H1 (cell line): Measurements from ENCODE around the gene LRP8. TPM values are rescaled to one million over a fixed set of nuclear protein-coding genes. Genes with fewer than 3 reads are reported as not detected.

ENCODE experiments used
- CTCF ChIA-PET: fragments of 300-600 bp; sonication (Branson Sonifier 250); formaldehyde crosslinking; loops from one replicate; lab custom pipeline; 2021; ENCODE audit not compliant: partially characterized antibody; lab: Charles Lee
- POLR2A ChIA-PET: fragments of 300-600 bp; sonication (Branson Sonifier 250); formaldehyde crosslinking; loops from one replicate; lab custom pipeline; 2021; ENCODE audit warnings: inconsistent platforms; ENCODE audit not compliant: partially characterized antibody; lab: Charles Lee
- DNase-seq, 2 experiments: peaks; one replicate each; pipeline versions ENCODE4 v3.0.0 to v3.0.0-alpha.2; 2010 to 2022; ENCODE audit warnings: low spot score in 2 of 2, low read depth in 1 of 2, mixed read lengths in 1 of 2
- FAIRE-seq: peaks from 2 replicates; lab custom pipeline; 2011; peaks lifted over from hg19 to GRCh38; lab: Jason Lieb, UNC
- H2AFZ ChIP-seq: 2 replicates; pipeline ENCODE4 v1.8.1; 2012; ENCODE audit warnings: low read length, inconsistent platforms
- H2AK5ac ChIP-seq: 2 replicates; pipeline ENCODE4 v1.6.1; 2013; ENCODE audit warnings: low read depth, low read length
- H2BK120ac ChIP-seq: replicated peaks from 2 replicates; pipeline ENCODE3; 2013; ENCODE audit warnings: low read depth, low read length, inconsistent platforms
- H2BK12ac ChIP-seq: 2 replicates; pipeline ENCODE4 v1.6.1; 2013; ENCODE audit warnings: low read depth, low read length
- H2BK15ac ChIP-seq: 2 replicates; pipeline ENCODE4 v1.6.1; 2013; ENCODE audit warnings: low read length
- H2BK20ac ChIP-seq: 2 replicates; pipeline ENCODE4 v1.6.1; 2013; ENCODE audit warnings: low read length
- H2BK5ac ChIP-seq: 2 replicates; pipeline ENCODE4 v1.6.1; 2013; ENCODE audit warnings: low read depth, low read length
- H3K14ac ChIP-seq: 2 replicates; pipeline ENCODE4 v1.6.1; 2013; ENCODE audit warnings: inconsistent platforms; ENCODE audit not compliant: insufficient read length
- H3K18ac ChIP-seq: 2 replicates; pipeline ENCODE4 v1.6.1; 2013; ENCODE audit warnings: low read length; ENCODE audit errors: extremely low read depth
- H3K23ac ChIP-seq: 2 replicates; pipeline ENCODE4 v1.6.1; 2013; ENCODE audit warnings: inconsistent platforms; ENCODE audit not compliant: insufficient read length
- H3K23me2 ChIP-seq: 2 replicates; pipeline ENCODE4 v1.6.1; 2013; ENCODE audit warnings: low read depth, low read length
- H3K27ac ChIP-seq: 2 replicates; pipeline ENCODE4 v1.6.1; 2011; ENCODE audit warnings: low read depth, low read length, inconsistent platforms
- H3K27me3 ChIP-seq, 4 experiments: replicated peaks in 1 of 4; 1 replicate in 1 of 4; 2 replicates in 3 of 4; pipeline versions ENCODE4 v1.6.1 to v1.8.1; 2011 to 2013; ENCODE audit warnings: low read length in 3 of 4, mild to moderate bottlenecking in 3 of 4, inconsistent platforms in 2 of 4, mixed read lengths in 2 of 4, moderate library complexity in 1 of 4; ENCODE audit not compliant: control insufficient read depth in 3 of 4, insufficient read depth in 3 of 4; ENCODE audit errors: extremely low read depth in 1 of 4
- H3K36me3 ChIP-seq, 4 experiments: 2 replicates each; pipeline versions ENCODE4 v1.6.1 to v1.8.1; 2011 to 2013; ENCODE audit warnings: mild to moderate bottlenecking in 4 of 4, low read length in 3 of 4, moderate library complexity in 2 of 4, control low read depth in 1 of 4, inconsistent platforms in 1 of 4; ENCODE audit not compliant: insufficient read depth in 4 of 4, control insufficient read depth in 2 of 4
- H3K4ac ChIP-seq: replicated peaks from 2 replicates; pipeline ENCODE3; 2013; ENCODE audit warnings: low read length, low read depth, mixed read lengths, inconsistent platforms; ENCODE audit not compliant: insufficient read length
- H3K4me1 ChIP-seq, 4 experiments: replicated peaks in 1 of 4; 1 replicate in 1 of 4; 2 replicates in 3 of 4; pipeline versions ENCODE4 v1.6.1 to v1.8.1; 2011 to 2013; ENCODE audit warnings: low read length in 3 of 4, inconsistent platforms in 2 of 4, mixed read lengths in 1 of 4; ENCODE audit not compliant: insufficient read depth in 4 of 4, control insufficient read depth in 3 of 4
- H3K4me2 ChIP-seq, 2 experiments: 2 replicates each; pipeline versions ENCODE4 v1.6.1 to v1.8.1; 2011 to 2013; ENCODE audit warnings: low read depth in 2 of 2, low read length in 2 of 2, control low read depth in 1 of 2, inconsistent platforms in 1 of 2, mild to moderate bottlenecking in 1 of 2; ENCODE audit not compliant: insufficient read depth in 1 of 2
- H3K4me3 ChIP-seq, 4 experiments: fragments of 200-600, 300-600 bp in 1 of 4; sonication (generic), shearing (Covaris generic), sonication (Bioruptor Twin) in 1 of 4; 2 replicates each; pipeline versions ENCODE4 v1.5.1 to v1.8.1; 2011 to 2016; ENCODE audit warnings: low read length in 4 of 4, low read depth in 3 of 4, control low read depth in 2 of 4, inconsistent platforms in 2 of 4, mild to moderate bottlenecking in 2 of 4, mixed read lengths in 1 of 4, moderate library complexity in 1 of 4; ENCODE audit not compliant: insufficient read depth in 2 of 4; ENCODE audit errors: extremely low read depth in 1 of 4
- H3K56ac ChIP-seq: replicated peaks from 2 replicates; pipeline ENCODE3; 2013; ENCODE audit warnings: low read depth, mild to moderate bottlenecking, mixed read lengths, low read length, inconsistent platforms; ENCODE audit not compliant: insufficient read length
- H3K79me1 ChIP-seq: 2 replicates; pipeline ENCODE4 v1.6.1; 2013; ENCODE audit warnings: low read depth, low read length, control low read depth
- H3K79me2 ChIP-seq, 2 experiments: 2 replicates each; pipeline versions ENCODE4 v1.6.1 to v1.8.1; 2012 to 2013; ENCODE audit warnings: low read length in 2 of 2, mild to moderate bottlenecking in 2 of 2, inconsistent platforms in 1 of 2; ENCODE audit not compliant: insufficient read depth in 2 of 2, control insufficient read depth in 1 of 2
- H3K9ac ChIP-seq, 4 experiments: replicated peaks in 1 of 4; 1 replicate in 1 of 4; 2 replicates in 3 of 4; pipeline versions ENCODE4 v1.6.1 to v1.8.1; 2011 to 2013; ENCODE audit warnings: low read depth in 3 of 4, low read length in 3 of 4, control low read depth in 2 of 4, mild to moderate bottlenecking in 2 of 4, moderate library complexity in 2 of 4, inconsistent platforms in 1 of 4; ENCODE audit errors: extremely low read depth in 1 of 4
- H3K9me3 ChIP-seq, 2 experiments: 2 replicates each; pipeline versions ENCODE4 v1.6.1 to v1.8.1; 2012 to 2013; ENCODE audit warnings: mild to moderate bottlenecking in 2 of 2, moderate library complexity in 2 of 2, control low read depth in 1 of 2, inconsistent platforms in 1 of 2, low read depth in 1 of 2, low read length in 1 of 2, mixed read lengths in 1 of 2; ENCODE audit not compliant: insufficient read depth in 2 of 2
- H4K20me1 ChIP-seq, 2 experiments: replicated peaks in 1 of 2; 2 replicates each; pipeline versions ENCODE3 to v1.8.1; 2011 to 2013; ENCODE audit warnings: inconsistent platforms in 2 of 2, low read length in 2 of 2, mild to moderate bottlenecking in 1 of 2; ENCODE audit not compliant: insufficient read depth in 2 of 2, control insufficient read depth in 1 of 2
- H4K5ac ChIP-seq: 2 replicates; pipeline ENCODE4 v1.6.1; 2013; ENCODE audit warnings: low read length, low read depth, mixed read lengths, inconsistent platforms; ENCODE audit not compliant: insufficient read length
- H4K8ac ChIP-seq: 2 replicates; pipeline ENCODE4 v1.8.0; 2013; ENCODE audit warnings: mild to moderate bottlenecking, moderate library complexity, low read length, inconsistent platforms; ENCODE audit not compliant: insufficient read depth; ENCODE audit errors: extremely low read depth
- H4K91ac ChIP-seq: replicated peaks from 2 replicates; pipeline ENCODE3; 2013; ENCODE audit warnings: low read length, mixed read lengths, inconsistent platforms; ENCODE audit not compliant: insufficient read length
- ASH2L ChIP-seq: fragments of 200-600, 300-600 bp; sonication (generic); IDR thresholded peaks from one replicate; pipeline ENCODE4 v1.7.1; 2017; ENCODE audit warnings: low read length
- ATF3 ChIP-seq: IDR thresholded peaks from 2 replicates; pipeline ENCODE4 v1.6.1; 2011; ENCODE audit warnings: low read depth, mild to moderate bottlenecking, low read length; ENCODE audit not compliant: insufficient read depth
- BCL11A ChIP-seq, 2 experiments: IDR thresholded peaks; one replicate each; pipeline ENCODE4 v1.6.1; 2011; ENCODE audit warnings: low read depth in 2 of 2, low read length in 2 of 2, mild to moderate bottlenecking in 2 of 2
- HDAC6 ChIP-seq: IDR thresholded peaks from one replicate; pipeline ENCODE4 v1.7.1; 2012; ENCODE audit warnings: low read depth, mild to moderate bottlenecking, inconsistent platforms, low read length, moderate library complexity
- KDM5A ChIP-seq: fragments of 200-600 bp; IDR thresholded peaks from 2 replicates; pipeline ENCODE4 v1.7.1; 2012; ENCODE audit warnings: mild to moderate bottlenecking, low read length, inconsistent platforms, mixed read lengths
- PHF8 ChIP-seq: fragments of 200-600 bp; sonication (generic); conservative IDR thresholded peaks from 2 replicates; pipeline ENCODE4 v1.7.1; 2012; ENCODE audit warnings: low read depth, mild to moderate bottlenecking, inconsistent platforms, low read length, moderate library complexity
- SIRT6 ChIP-seq: IDR thresholded peaks from one replicate; pipeline ENCODE4 v1.7.1; 2012; ENCODE audit warnings: low read length, inconsistent platforms
- SRF ChIP-seq: IDR thresholded peaks from 2 replicates; pipeline ENCODE4 v1.6.1; 2011; ENCODE audit warnings: mild to moderate bottlenecking, low read depth, low read length, moderate library complexity
- WGBS, 2 experiments: shearing (Covaris generic) in 1 of 2; methylation state at CpG; one replicate each; pipeline versions ENCODE4 v1.1.6 to v1.1.7; 2013 to 2015; ENCODE audit warnings: low lambda C conversion rate in 2 of 2, mixed read lengths in 2 of 2, inconsistent platforms in 1 of 2, low coverage in 1 of 2, missing lambda C conversion rate in 1 of 2; ENCODE audit not compliant: insufficient replicate concordance in 2 of 2, insufficient coverage in 1 of 2, insufficient read length in 1 of 2; ENCODE audit errors: extremely low coverage in 1 of 2, missing lambda C conversion rate in 1 of 2; 5-methylcytosine and 5-hydroxymethylcytosine counted together
- polyA plus RNA-seq, 7 experiments: library from polyadenylated mRNA; depleted of rRNA in 3 of 7; stranded (reverse) in 5 of 7; unstranded in 2 of 7; fragments of >200 nt in 5 of 7; fragments of 200-250 nt in 2 of 7; gene quantifications; 1 replicate in 5 of 7; 2 replicates in 1 of 7; 4 replicates in 1 of 7; pipeline versions ENCODE4 v1.2.1 to v1.2.3, GENCODE V29; 2011 to 2013; ENCODE audit warnings: missing spikeins in 2 of 7, mixed read lengths in 2 of 7
- total RNA-seq: library from RNA; stranded (reverse); fragmentation: NEBNext Ultra II Directional; extraction: Animal tissue kit (Norgen Biotek cat#: 25700); gene quantifications from 2 replicates; pipeline ENCODE4 v1.2.1, GENCODE V29; 2021

LRP8 gene
- total and polyA plus RNA-seq, 2 of the 8 experiments (the other 6 are each of a cell fraction or from before 2014, with no cell fraction given) = 63.2 to 66.4 TPM

GRCh38 chr1:53270107-53270506 lies 57.8 kb downstream of the LRP8 start:
- POLR2A ChIA-PET = interaction anchor here (1.2 kb wide), 1 partner anchor 26 kb away, joined by 3 read pairs; no protein-coding TSS in a partner anchor
- H2BK5ac ChIP-seq = no peak overlapping the region
- 89% methylated on average over 1 of the region's 1 CpG; no CpG with 5 or more reads in 1 of the 2 experiments for WGBS, 2 experiments
- no peaks in the 10 kb centered on the region for H3K27me3 ChIP-seq
- H2BK120ac ChIP-seq = no peak overlapping the region
- H3K23ac ChIP-seq = no peak overlapping the region
- no peak overlapping the region for H3K9ac ChIP-seq
- H3K23me2 ChIP-seq = no peaks in the 10 kb centered on the region
- H3K27ac ChIP-seq = no peak overlapping the region
- peaks cover 14 to 69% (median 53%) of the 10 kb centered on the region in 4 experiments; a peak in 7 of 8 replicates for H3K36me3 ChIP-seq
- H4K8ac ChIP-seq = no peak overlapping the region
- H3K14ac ChIP-seq = no peak overlapping the region
- no peak overlapping the region for H2AK5ac ChIP-seq
- CTCF ChIA-PET = interaction anchor here (1.1 to 1.5 kb wide), 3 partner anchors 9 to 175 kb away, joined by 3 to 4 read pairs (median 3); no protein-coding TSS in a partner anchor
- no peaks in the 10 kb centered on the region for H3K9me3 ChIP-seq
- H2BK20ac ChIP-seq = no peak overlapping the region
- H3K79me1 ChIP-seq = 0 out of 2 replicates have a peak, but pooled peaks cover 3% of the 10 kb centered on the region
- no peak overlapping the region for H3K18ac ChIP-seq
- H4K20me1 ChIP-seq = peaks cover 0 to 8% of the 10 kb centered on the region in 2 experiments
- no peak overlapping the region for H3K56ac ChIP-seq
- no peak overlapping the region for H2BK12ac ChIP-seq
- no peaks in the 10 kb centered on the region for H3K4me1 ChIP-seq
- H4K5ac ChIP-seq = no peak overlapping the region
- no peak overlapping the region for H3K4me2 ChIP-seq
- no peaks in the 10 kb centered on the region for H3K79me2 ChIP-seq
- no peak for TF ChIP-seq HDAC6
- no peak for TF ChIP-seq ASH2L
- TF ChIP-seq KDM5A = no peak
- TF ChIP-seq BCL11A (IDR thresholded peaks at IDR 0.05; ENCODE audit: low read depth in 2 of 2, low read length in 2 of 2) = no peak
- no peak for TF ChIP-seq ATF3
- TF ChIP-seq SIRT6 = no peak
- TF ChIP-seq PHF8 = no peak
- no peak for TF ChIP-seq SRF
- DNase-seq (no peak), FAIRE-seq (no peak)
- no peak overlapping the region for H2BK15ac ChIP-seq
- H2AFZ ChIP-seq = no peak overlapping the region
- no peak overlapping the region for H4K91ac ChIP-seq
- no peak overlapping the region for H3K4ac ChIP-seq
- H3K4me3 ChIP-seq = no peak overlapping the region
